Measurements from ENCODE around the gene GATA5.
"Not testable (repeated sequence)": the region's sequence is repeated elsewhere in the genome, so short reads cannot be mapped to it uniquely, and the experiment has no call there.

The GATA5 gene

DNA sequence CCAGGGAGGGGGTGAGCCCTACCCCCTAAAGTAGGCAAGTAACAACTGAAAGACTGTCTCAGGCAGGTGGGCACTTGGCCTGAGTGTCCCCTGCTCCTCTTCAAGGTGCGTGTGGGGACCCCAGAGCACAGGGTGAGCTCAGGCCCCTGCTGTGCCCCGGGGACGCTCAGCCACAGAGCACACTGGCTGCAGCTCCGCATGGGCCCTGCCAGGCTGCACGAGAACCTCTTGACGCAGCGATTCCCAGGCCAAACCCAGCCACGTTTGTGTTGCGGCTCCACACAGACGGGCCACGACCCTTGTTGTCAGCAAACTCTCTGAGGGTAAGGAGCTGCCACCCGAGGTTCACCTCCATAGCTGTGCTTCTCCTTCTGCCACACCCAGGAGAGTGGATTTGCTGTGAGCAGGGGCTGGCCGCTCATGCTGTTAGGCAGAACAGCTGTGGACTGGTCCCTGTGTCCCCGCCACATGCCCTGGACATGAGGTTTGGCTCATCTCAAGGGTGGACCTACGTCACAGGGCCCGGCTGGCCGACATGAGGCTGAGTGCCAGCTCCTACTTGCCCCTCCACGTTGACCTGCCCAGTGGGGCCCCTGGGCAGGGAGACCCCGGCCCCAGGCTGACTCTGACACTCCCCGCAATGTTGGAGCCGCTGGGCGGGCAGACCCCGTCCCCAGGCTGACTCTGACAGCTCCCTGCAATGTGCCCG is 29.7 kb upstream of the GATA5 start:
- DNase-seq, result no peak
- intact Hi-C loops (cut with DNase I), result no loop called here

GRCh38 chr20:62504323-62504722 is 28.5 kb upstream of the GATA5 start:
- DNase-seq, result no peak
- intact Hi-C loops (cut with DNase I), result no loop called here

DNA sequence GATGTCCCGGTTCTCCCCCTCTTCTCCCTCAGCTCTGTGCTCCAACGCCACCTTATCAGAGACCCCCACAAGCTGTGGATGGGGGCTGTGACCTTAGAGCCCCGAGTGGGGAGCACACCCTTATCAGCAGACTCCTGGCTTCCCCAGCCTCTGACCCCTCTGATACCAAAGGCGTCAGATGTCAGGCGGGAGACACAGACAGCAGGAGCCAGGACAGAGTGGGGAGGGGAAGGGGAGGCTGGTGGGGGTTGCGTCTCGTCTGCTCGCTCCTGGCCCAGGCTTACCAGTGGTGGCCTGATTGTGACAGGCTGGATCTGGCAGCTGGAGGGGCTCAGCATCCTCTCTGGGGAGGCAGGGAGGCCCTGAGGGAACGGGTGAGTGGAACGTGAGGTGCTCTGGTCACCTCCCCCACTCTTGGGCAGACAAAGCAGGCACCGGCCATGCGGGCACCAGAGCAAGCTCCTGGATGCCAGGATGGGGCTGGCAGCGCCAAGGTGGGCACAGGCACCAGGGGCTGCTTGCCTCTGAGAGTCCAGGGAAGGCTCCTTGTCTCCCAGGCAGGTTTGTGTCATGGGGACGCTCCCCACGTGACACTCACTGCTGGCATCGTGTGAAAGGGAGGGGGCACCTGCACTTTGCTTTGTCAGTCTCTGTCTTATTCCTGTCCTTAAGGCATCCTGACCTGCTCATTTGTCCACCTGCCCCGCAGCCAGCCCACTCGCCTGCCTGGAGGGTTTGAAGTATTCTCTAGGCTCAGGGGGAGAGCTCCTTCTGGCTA is 27.8 kb upstream of the GATA5 start:
- DNase-seq, result no peak
- intact Hi-C loops (cut with DNase I), result no loop called here

- intact Hi-C loops (cut with DNase I), result no loop called here
- DNase-seq, result no peak
Measured at GRCh38 chr20:62502496-62503095, 26.8 kb upstream of the GATA5 start.

DNA sequence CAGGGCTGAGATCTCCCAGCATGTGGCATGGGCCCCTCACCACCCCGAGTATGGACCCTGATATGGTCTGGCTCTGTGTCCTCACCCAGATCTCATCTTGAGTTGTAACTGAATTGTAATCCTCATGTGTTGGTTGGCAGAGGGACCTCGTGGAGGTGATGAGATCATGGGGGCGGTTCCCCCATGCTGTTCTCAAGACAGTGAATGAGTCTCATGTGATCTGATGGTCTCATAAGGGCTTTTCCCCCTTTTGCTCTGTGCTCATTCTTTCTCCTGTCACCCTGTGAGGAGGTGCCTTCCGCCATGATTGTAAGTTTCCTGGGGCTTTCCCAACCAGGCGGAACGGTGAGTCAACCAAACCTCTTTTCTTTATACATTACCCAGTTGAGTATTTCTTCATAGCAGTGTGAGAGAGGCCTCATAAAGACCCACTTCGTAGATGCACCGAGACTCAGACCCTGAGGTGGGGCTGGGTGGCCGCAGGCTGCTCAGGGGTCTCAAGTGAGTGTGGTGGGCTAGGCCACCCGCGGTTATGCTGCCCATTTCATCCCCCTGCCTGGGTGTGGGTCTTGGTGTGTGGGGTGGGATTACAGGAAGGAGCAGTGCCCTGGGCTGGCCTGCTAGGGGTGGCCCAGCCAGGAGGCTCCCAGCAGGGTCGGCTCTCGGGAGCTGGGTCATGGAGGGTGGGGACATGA is 26.2 kb upstream of the GATA5 start:
- no peak for DNase-seq
- intact Hi-C loops (cut with DNase I), result loop anchor here (2.0 kb wide), 1 partner anchor 115 kb away; no protein-coding TSS in a partner anchor

DNA sequence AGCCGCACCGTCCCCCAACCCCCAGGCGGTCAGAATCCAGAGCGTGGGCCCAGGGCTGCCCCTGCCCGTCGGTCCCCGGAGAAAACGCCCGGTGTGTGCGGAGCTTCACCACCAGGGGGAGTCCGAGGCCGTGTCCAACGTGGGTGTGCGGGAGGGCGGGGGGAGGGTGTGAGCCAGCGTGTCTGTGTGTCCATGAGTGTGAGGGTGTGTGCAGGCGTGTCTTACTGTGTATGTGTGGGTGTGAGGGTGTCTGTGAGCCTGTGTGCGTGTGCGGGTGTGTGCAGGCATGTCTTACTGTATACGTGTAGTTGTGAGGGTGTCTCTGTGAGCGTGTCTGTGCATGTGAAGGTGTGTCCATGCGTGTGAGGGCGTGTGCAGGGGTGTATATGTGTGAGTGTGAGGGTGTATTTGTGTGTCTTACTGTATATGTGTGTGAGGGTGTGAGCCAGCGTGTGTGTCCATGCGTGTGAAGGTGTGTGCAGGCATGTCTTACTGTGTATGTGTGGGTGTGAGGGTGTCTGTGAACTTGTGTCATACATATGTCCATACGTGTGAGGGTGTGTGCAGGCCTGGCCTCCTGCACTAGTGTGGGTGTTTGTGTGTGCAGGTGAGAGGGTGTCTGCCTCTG is 24.6 kb upstream of the GATA5 start:
- DNase-seq, result peak in 8 of 10 donors; percentile 66 to 93 (median 76)
- intact Hi-C loops (cut with DNase I), result loop anchor here (1.0 to 2.0 kb wide), 2 partner anchors 116 to 291 kb away; no protein-coding TSS in a partner anchor

- no peak for DNase-seq
- intact Hi-C loops (cut with DNase I), result loop anchor here (1.0 to 2.0 kb wide), 2 partner anchors 117 to 292 kb away; no protein-coding TSS in a partner anchor
Measured at GRCh38 chr20:62499758-62500236, 24.0 kb upstream of the GATA5 start.

DNA sequence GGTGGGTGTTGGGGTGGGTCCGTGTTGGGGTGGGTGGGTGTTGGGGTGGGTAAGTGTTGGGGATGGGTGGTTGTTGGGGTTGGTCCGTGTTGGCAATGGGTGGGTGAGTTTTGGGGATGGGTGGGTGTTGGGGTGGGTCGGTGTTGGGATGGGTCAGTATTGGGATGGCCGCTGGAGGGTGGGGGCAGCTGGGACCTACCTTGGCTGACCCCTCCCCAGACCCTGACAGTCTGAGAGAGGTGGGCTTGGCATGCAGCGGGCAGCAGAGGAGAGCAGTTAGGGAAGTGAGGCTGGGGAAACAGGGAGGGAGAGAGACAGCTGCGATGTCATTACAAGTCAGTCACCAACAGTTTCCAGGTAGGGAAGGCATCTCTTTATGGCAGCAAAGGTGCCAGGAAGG is 23.1 kb upstream of the GATA5 start:
- DNase-seq, result no peak
- intact Hi-C loops (cut with DNase I), result no loop called here

DNA sequence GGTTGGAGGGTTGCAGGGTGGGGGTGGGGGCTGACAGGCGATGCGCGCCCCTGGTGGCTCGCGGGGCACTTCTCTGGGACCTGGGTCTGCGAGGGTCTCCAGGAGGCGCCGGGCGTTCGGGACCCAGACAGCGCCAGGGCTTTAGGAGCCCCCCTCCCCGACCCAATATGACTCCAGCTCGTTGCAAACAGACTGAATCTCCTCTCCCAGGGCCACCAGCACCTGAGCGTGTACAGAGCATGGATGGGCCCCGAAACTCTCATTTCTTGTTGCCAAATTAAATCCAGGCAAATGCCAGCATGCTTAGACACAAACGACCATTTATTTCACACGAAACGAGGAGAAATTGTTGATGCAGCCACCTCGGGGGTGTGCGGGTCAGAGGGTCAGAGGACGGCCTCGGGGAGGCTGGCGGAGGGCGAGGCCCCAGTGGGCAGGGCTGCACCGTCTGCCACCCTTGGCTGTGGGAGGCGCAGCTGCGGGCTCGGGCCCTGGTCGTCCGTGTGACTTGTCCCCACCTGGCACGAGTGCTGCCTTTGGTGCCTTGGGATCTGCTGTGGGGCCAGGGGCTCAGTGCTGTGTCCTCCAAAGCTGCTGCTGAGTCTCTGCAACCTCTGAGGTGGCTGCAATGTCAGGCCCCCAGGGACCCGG is 20.9 kb upstream of the GATA5 start:
- no peak for DNase-seq

GRCh38 chr20:62495749-62496567 is 20.2 kb upstream of the GATA5 start:
- intact Hi-C loops (cut with DNase I), result no loop called here
- no peak for DNase-seq

More for the DNA sequence above, 20.9 kb upstream of the GATA5 start:
- intact Hi-C loops (cut with DNase I), result no loop called here

- intact Hi-C loops (cut with DNase I), result no loop called here
- no peak for DNase-seq
Measured at GRCh38 chr20:62494980-62495748, 19.4 kb upstream of the GATA5 start.

DNA sequence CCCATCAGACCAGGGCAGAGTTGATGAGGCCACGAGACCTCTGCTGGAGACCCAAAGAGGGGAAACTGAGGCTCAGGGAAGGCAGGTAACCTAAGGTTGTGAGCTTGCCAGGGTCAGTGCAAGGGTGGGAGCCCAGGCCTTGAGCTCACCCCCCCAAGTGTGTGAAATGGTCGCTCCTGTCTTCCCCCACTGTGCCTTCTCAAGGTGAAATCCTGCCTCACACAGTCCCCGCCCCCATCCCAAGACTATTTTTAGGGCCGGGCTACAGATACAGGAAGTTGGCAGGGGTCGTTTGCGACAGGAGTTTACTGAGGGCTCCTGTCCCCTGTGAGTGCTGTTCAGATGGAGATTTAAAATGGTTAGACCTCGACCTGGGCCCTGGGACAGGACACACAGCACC is 18.7 kb upstream of the GATA5 start:
- intact Hi-C loops (cut with DNase I), result no loop called here
- no peak for DNase-seq

GRCh38 chr20:62493886-62494285 is 18.1 kb upstream of the GATA5 start:
- intact Hi-C loops (cut with DNase I), result no loop called here

DNA sequence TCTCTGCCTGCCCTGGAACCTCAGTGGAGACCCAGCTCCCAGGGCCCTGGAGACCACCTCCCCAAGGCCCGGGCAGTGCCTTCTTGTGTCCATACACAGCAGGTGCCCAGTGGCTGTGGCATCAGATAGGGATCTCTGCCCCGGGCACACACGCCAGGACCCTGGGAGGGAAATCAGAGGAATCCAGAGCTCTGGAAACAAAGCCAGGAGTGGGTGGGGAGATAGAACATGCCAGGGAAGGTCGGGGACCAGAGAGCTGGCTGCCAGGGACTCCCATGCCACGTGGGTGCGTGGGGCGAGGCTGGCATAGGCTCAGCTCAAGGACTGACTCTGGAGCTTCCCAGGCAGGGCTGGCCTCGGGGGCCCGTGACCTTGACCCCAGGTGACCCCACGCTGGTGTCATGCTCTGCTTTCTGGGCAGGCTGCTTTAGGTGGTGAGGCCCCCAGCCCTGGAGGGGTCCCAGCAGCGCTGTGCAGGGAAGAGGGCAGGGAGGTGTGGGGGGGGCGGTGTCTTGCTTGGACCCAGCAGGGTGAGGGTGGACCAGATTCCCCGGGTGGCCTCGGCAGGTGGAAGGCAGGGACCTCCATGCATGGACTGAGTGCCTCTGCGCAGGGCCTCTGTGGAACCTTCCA is 17.6 kb upstream of the GATA5 start:
- intact Hi-C loops (cut with DNase I), result no loop called here
- no peak for DNase-seq

More at GRCh38 chr20:62493886-62494285, 18.1 kb upstream of the GATA5 start:
- DNase-seq, result no peak

DNA sequence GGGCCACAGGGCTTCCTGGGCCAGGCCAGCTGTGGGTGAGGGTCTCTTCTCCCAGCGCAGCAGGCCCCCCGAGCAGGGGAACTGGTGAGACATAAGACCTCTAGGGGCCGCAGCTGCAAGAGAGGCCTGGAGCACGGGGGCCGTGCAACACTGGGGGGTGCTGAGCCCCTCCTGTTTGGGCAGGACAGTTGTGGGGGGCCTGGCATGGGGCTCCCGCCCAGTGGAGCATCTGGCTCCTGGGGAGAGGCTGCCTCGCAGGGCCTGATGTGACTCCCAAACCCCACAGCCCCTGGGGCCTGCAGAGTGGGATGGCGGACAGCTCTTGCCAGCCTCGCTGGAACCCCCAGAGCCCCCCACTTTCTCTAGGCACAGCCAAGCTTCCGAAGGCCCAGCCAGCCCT is 16.9 kb upstream of the GATA5 start:
- intact Hi-C loops (cut with DNase I), result no loop called here
- no peak for DNase-seq

- intact Hi-C loops (cut with DNase I); DNase-seq: not testable (repeated sequence)
Measured at GRCh38 chr20:62490783-62491182, 15.0 kb upstream of the GATA5 start.

DNA sequence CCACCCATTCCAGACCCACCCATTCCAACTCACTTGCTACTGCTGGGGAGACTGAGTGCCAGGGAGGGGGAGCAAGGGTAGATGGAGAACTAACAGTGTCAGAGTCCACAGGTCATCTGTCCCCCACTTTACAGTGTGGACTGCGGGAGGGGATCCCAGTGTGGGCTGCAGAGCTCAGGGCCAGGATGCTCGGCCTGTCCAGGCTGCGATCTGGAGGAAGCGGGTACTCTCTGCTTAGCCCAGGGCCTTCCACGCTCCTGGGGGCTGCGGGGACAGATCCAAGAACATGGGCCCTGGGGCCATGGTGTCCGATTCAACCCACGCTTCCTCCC is 14.1 kb upstream of the GATA5 start:
- no peak for DNase-seq
- intact Hi-C loops (cut with DNase I), result no loop called here
